OCI-LY3 (cell line): ENCODE results near the gene CAMK1D.

ENCODE experiments used
- EZH2phosphoT487 ChIP-seq: fragments of 200-600 bp; shearing (Covaris generic); IDR thresholded peaks from 2 replicates; pipeline ENCODE4 v1.6.1; 2018; ENCODE audit warnings: antibody characterized with exemption, mixed run types, low read depth
- TF ChIP-seq, protein P1 (sequence below): fragments of 200-600, 300-600 bp; sonication (generic); IDR thresholded peaks from 2 replicates; pipeline ENCODE4 v1.5.1; 2014; ENCODE audit warnings: antibody characterized with exemption, low read length, low read depth

DNA sequence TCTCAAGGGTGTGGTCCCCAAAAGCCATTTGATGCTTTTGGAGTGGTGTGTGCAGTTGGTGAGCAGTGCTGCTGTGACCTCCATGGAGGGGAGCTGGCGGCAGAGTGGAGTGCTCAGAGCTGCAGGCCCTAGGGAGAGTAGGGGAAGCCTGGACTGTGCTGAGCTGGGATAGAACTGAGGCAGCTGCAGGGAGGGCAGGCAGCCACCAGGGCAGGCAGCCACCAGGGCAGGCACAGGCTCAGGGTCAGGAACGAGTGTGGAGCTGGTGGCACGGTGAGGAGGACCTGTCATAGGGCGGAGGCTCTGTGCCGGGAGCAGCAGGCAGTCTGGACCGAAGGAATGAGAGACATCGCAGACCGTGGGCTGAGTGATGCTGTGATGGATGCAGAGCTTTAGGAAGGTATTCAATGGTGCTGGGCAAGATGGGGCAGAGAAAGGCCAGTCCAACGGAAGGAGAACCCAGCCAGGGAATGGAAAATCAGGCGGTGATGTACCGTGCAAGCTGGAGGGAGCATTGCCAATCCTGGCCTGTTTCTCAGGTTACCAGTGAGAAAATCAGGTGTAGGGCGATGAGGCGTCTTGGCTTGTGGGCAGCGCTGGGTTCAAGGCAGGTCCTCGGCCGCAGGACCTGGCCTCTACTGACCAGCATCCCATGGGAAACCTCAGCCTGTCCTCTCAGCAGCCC is 152.6 kb downstream of the CAMK1D start:
- TF ChIP-seq, protein P1, sequence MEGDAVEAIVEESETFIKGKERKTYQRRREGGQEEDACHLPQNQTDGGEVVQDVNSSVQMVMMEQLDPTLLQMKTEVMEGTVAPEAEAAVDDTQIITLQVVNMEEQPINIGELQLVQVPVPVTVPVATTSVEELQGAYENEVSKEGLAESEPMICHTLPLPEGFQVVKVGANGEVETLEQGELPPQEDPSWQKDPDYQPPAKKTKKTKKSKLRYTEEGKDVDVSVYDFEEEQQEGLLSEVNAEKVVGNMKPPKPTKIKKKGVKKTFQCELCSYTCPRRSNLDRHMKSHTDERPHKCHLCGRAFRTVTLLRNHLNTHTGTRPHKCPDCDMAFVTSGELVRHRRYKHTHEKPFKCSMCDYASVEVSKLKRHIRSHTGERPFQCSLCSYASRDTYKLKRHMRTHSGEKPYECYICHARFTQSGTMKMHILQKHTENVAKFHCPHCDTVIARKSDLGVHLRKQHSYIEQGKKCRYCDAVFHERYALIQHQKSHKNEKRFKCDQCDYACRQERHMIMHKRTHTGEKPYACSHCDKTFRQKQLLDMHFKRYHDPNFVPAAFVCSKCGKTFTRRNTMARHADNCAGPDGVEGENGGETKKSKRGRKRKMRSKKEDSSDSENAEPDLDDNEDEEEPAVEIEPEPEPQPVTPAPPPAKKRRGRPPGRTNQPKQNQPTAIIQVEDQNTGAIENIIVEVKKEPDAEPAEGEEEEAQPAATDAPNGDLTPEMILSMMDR: no peak
- TF ChIP-seq EZH2phosphoT487: no peak
